GM12892 (cell line): Measurements from ENCODE around the gene CA12.

ENCODE experiments used
- POLR2A ChIP-seq: IDR thresholded peaks from 2 replicates; pipeline ENCODE4 v1.6.1; 2011; ENCODE audit warnings: low read depth, low read length, control low read depth
- POLR2AphosphoS5 ChIP-seq: IDR thresholded peaks from 2 replicates; pipeline ENCODE4 v1.6.1; 2011; ENCODE audit warnings: low read depth, low read length, control low read depth
- TAF1 ChIP-seq: IDR thresholded peaks from 2 replicates; pipeline ENCODE4 v1.6.1; 2011; ENCODE audit warnings: low read depth, mild to moderate bottlenecking, control low read depth, low read length, borderline replicate concordance

- TF ChIP-seq POLR2A (no peak), POLR2AphosphoS5 (no peak), TAF1 (no peak)
Observed at GRCh38 chr15:63421433-63421832, 39.8 kb upstream of the CA12 start.
